ENCODE results near the gene MTHFD1. TPM values are rescaled to one million over a fixed set of nuclear protein-coding genes. Genes with fewer than 3 reads are reported as not detected.
A peak's percentile ranks its signal among the peaks of the same experiment; 100 is the strongest.

Gene MTHFD1
- total RNA-seq, 1 experiment from 2014 or later, result 72.7 TPM

DNA sequence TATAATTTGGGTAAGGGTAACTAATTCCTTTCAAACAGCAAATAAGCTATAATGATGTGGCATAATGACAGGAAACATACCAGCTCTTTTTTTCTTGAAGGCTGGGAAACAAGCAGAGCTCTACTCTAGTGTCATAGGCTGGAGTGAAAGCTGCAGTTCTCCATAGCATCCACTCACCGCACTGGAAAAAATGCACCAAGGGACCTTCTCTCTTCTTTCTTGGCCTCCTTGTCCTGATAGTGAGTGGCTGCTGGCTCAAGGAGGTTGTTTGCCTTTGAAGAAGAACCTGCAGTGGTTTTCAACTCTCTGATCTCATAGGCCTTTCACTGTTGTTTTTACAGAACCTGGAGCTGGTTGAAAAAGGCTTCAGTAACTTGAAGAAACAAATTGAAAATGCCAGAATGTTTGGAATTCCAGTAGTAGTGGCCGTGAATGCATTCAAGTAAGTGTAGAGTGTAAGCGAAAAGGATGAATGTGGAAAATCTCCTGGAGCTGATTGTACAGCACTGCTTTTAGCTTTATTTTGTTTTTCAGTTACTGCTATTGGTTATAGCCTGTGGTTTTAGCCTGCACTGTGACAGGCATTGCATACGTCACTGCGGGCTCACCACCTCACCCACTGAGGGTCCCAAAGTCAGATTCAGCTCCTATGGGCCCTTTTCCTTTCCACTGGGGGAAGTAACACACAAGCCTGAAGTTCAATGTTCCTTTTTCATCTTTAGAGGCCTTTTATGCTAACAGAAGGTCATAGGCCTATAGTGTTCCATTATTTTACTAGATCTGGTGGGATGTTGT, 59.9 kb downstream of the MTHFD1 start:
- Mint-ChIP-seq H3K27ac (ENCODE audit: low read depth, unreplicated experiment) (no peak overlapping the region), H3K27me3 (ENCODE audit: insufficient read depth, unreplicated experiment) (no peaks in the 10 kb centered on the region), H3K4me1 (ENCODE audit: insufficient read depth, unreplicated experiment) (no peaks in the 10 kb centered on the region), H3K4me3 (ENCODE audit: unreplicated experiment) (no peak overlapping the region), H3K9me3 (ENCODE audit: unreplicated experiment) (no peaks in the 10 kb centered on the region), H3K36me3 (ENCODE audit: insufficient read depth, unreplicated experiment) (peaks cover 82% of the 10 kb centered on the region)
- DNase-seq (ENCODE audit: unreplicated experiment), result no peak
- TF ChIP-seq, protein P1, sequence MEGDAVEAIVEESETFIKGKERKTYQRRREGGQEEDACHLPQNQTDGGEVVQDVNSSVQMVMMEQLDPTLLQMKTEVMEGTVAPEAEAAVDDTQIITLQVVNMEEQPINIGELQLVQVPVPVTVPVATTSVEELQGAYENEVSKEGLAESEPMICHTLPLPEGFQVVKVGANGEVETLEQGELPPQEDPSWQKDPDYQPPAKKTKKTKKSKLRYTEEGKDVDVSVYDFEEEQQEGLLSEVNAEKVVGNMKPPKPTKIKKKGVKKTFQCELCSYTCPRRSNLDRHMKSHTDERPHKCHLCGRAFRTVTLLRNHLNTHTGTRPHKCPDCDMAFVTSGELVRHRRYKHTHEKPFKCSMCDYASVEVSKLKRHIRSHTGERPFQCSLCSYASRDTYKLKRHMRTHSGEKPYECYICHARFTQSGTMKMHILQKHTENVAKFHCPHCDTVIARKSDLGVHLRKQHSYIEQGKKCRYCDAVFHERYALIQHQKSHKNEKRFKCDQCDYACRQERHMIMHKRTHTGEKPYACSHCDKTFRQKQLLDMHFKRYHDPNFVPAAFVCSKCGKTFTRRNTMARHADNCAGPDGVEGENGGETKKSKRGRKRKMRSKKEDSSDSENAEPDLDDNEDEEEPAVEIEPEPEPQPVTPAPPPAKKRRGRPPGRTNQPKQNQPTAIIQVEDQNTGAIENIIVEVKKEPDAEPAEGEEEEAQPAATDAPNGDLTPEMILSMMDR (IDR thresholded peaks at IDR 0.05; ENCODE audit: unreplicated experiment), result no peak
- ChIA-PET POLR2A (no interaction called here), CTCF (interaction anchor here (0.5 kb wide), 1 partner anchor 11 kb away, joined by 3 read pairs; no protein-coding TSS in a partner anchor)
- intact Hi-C loops (cut with micrococcal nuclease), result no loop called here
- no TSS peak for BruUV-seq (replicated peaks)

GRCh38 chr14:64450255-64450654, 62.1 kb downstream of the MTHFD1 start:
- TF ChIP-seq, protein P1 (IDR thresholded peaks at IDR 0.05; ENCODE audit: unreplicated experiment), result no peak
- no peak for DNase-seq (ENCODE audit: unreplicated experiment)
- intact Hi-C loops (cut with micrococcal nuclease), result no loop called here
- H3K4me3 Mint-ChIP-seq (ENCODE audit: unreplicated experiment), result no peak overlapping the region
- H3K36me3 Mint-ChIP-seq (ENCODE audit: insufficient read depth, unreplicated experiment), result peaks cover 80% of the 10 kb centered on the region
- ChIA-PET CTCF (no interaction called here), POLR2A (interaction anchor here (1.1 to 1.2 kb wide), 2 partner anchors 11 to 12 kb away, joined by 3 to 4 read pairs; no protein-coding TSS in a partner anchor)
- no peaks in the 10 kb centered on the region for H3K27me3 Mint-ChIP-seq (ENCODE audit: insufficient read depth, unreplicated experiment)
- BruUV-seq (replicated peaks), result TSS peak; percentile 17
- no peaks in the 10 kb centered on the region for H3K4me1 Mint-ChIP-seq (ENCODE audit: insufficient read depth, unreplicated experiment)
- H3K27ac Mint-ChIP-seq (ENCODE audit: low read depth, unreplicated experiment), result no peak overlapping the region
- no peaks in the 10 kb centered on the region for H3K9me3 Mint-ChIP-seq (ENCODE audit: unreplicated experiment)

- Mint-ChIP-seq H3K27me3 (ENCODE audit: insufficient read depth, unreplicated experiment) (no peaks in the 10 kb centered on the region), H3K4me3 (ENCODE audit: unreplicated experiment) (no peak overlapping the region), H3K36me3 (ENCODE audit: insufficient read depth, unreplicated experiment) (peaks cover 85% of the 10 kb centered on the region), H3K4me1 (ENCODE audit: insufficient read depth, unreplicated experiment) (no peaks in the 10 kb centered on the region), H3K9me3 (ENCODE audit: unreplicated experiment) (no peaks in the 10 kb centered on the region), H3K27ac (ENCODE audit: low read depth, unreplicated experiment) (no peak overlapping the region)
- POLR2A ChIA-PET, result no interaction called here
- intact Hi-C loops (cut with micrococcal nuclease), result no loop called here
- no peak for DNase-seq (ENCODE audit: unreplicated experiment)
- TF ChIP-seq, protein P1 (IDR thresholded peaks at IDR 0.05; ENCODE audit: unreplicated experiment), result no peak
- no TSS peak for BruUV-seq (replicated peaks)
- CTCF ChIA-PET, result no interaction called here
Measured at GRCh38 chr14:64454671-64455070, 66.5 kb downstream of the MTHFD1 start.

DNA sequence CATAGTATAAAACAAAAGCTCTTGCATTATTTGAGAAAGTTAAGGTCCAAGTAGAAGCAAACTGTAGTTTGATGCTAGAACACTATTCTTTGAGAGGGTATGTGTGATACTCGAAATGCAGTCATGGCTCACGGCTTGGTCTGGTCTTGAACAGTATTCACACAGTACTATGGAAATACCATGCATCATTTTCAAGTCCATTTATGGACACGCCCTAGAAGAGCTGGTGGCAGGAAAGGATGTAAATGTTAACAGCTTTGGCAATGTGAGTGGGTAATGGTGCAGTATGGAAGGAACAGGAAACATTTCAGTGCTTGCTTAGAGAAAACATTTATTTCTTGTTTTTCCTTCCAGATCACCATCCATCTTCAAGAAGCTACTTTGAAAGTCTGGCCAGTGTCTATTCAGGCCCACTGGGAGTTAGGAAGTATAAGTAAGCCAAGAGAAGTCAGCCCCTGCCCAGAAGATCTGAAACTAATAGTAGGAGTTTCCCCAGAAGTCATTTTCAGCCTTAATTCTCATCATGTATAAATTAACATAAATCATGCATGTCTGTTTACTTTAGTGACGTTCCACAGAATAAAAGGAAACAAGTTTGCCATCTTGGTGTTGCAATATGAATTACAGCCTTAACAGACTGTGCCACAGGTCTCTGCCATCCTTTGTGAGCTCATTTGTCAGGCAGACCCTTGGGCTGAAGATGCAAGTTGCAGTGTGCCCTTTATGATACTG, 71.4 kb downstream of the MTHFD1 start:
- Mint-ChIP-seq H3K4me1 (ENCODE audit: insufficient read depth, unreplicated experiment) (no peaks in the 10 kb centered on the region), H3K36me3 (ENCODE audit: insufficient read depth, unreplicated experiment) (peaks cover 51% of the 10 kb centered on the region), H3K27me3 (ENCODE audit: insufficient read depth, unreplicated experiment) (no peaks in the 10 kb centered on the region), H3K9me3 (ENCODE audit: unreplicated experiment) (no peaks in the 10 kb centered on the region), H3K27ac (ENCODE audit: low read depth, unreplicated experiment) (no peak overlapping the region), H3K4me3 (ENCODE audit: unreplicated experiment) (no peak overlapping the region)
- TF ChIP-seq, protein P1 (IDR thresholded peaks at IDR 0.05; ENCODE audit: unreplicated experiment), result no peak
- intact Hi-C loops (cut with micrococcal nuclease), result no loop called here
- no TSS peak for BruUV-seq (replicated peaks)
- no peak for DNase-seq (ENCODE audit: unreplicated experiment)
- CTCF ChIA-PET, result interaction anchor here (0.8 to 1.0 kb wide), 3 partner anchors 8 to 20 kb away, joined by 3 to 4 read pairs (median 3); no protein-coding TSS in a partner anchor
- POLR2A ChIA-PET, result no interaction called here

All from MCF 10A (cell line).